ENCODE results near the gene SETBP1. TPM values are rescaled to one million over a fixed set of nuclear protein-coding genes. Genes with fewer than 3 reads are reported as not detected.

The SETBP1 gene
- total RNA-seq, 1 donor from 2014 or later = 83.3 TPM

- peaks cover 2% of the 10 kb centered on the region for H3K27me3 Mint-ChIP-seq (ENCODE audit: unreplicated experiment)
- no peak for TF ChIP-seq CTCF (IDR thresholded peaks at IDR 0.05; ENCODE audit: partially characterized antibody, unreplicated experiment)
- no peak overlapping the region for H3K4me3 Mint-ChIP-seq (ENCODE audit: unreplicated experiment)
- H3K27ac Mint-ChIP-seq (ENCODE audit: unreplicated experiment) = no peak overlapping the region
- H3K36me3 Mint-ChIP-seq (ENCODE audit: unreplicated experiment) = no peaks in the 10 kb centered on the region
- H3K9me3 Mint-ChIP-seq (ENCODE audit: unreplicated experiment) = peaks cover 3% of the 10 kb centered on the region
- no peaks in the 10 kb centered on the region for H3K4me1 Mint-ChIP-seq (ENCODE audit: low read depth, unreplicated experiment)
- DNase-seq = no peak
Measured at GRCh38 chr18:44957461-44957860, 276.8 kb downstream of the SETBP1 start.

GRCh38 chr18:44958040-44958439, 277.4 kb downstream of the SETBP1 start:
- Mint-ChIP-seq H3K27me3 (ENCODE audit: unreplicated experiment) (peaks cover 4% of the 10 kb centered on the region), H3K9me3 (ENCODE audit: unreplicated experiment) (peaks cover 1% of the 10 kb centered on the region), H3K36me3 (ENCODE audit: unreplicated experiment) (no peaks in the 10 kb centered on the region), H3K4me3 (ENCODE audit: unreplicated experiment) (no peak overlapping the region), H3K4me1 (ENCODE audit: low read depth, unreplicated experiment) (no peaks in the 10 kb centered on the region), H3K27ac (ENCODE audit: unreplicated experiment) (no peak overlapping the region)
- DNase-seq = no peak
- no peak for TF ChIP-seq CTCF (IDR thresholded peaks at IDR 0.05; ENCODE audit: partially characterized antibody, unreplicated experiment)

- Mint-ChIP-seq H3K9me3 (ENCODE audit: unreplicated experiment) (peaks cover 1% of the 10 kb centered on the region), H3K4me3 (ENCODE audit: unreplicated experiment) (no peak overlapping the region), H3K36me3 (ENCODE audit: unreplicated experiment) (no peaks in the 10 kb centered on the region), H3K4me1 (ENCODE audit: low read depth, unreplicated experiment) (no peaks in the 10 kb centered on the region), H3K27me3 (ENCODE audit: unreplicated experiment) (peaks cover 4% of the 10 kb centered on the region), H3K27ac (ENCODE audit: unreplicated experiment) (no peak overlapping the region)
- TF ChIP-seq CTCF (IDR thresholded peaks at IDR 0.05; ENCODE audit: partially characterized antibody, unreplicated experiment) = no peak
- no peak for DNase-seq
Measured at GRCh38 chr18:44958455-44958854, 277.8 kb downstream of the SETBP1 start.

- Mint-ChIP-seq H3K4me3 (ENCODE audit: unreplicated experiment) (no peak overlapping the region), H3K36me3 (ENCODE audit: unreplicated experiment) (no peaks in the 10 kb centered on the region)
Measured at GRCh38 chr18:44959013-44959412, 278.3 kb downstream of the SETBP1 start.

GRCh38 chr18:44960580-44960979, 279.9 kb downstream of the SETBP1 start:
- H3K4me1 Mint-ChIP-seq (ENCODE audit: low read depth, unreplicated experiment) = no peaks in the 10 kb centered on the region
- H3K27me3 Mint-ChIP-seq (ENCODE audit: unreplicated experiment) = peaks cover 4% of the 10 kb centered on the region
- no peak for DNase-seq
- TF ChIP-seq CTCF (IDR thresholded peaks at IDR 0.05; ENCODE audit: partially characterized antibody, unreplicated experiment) = no peak
- H3K27ac Mint-ChIP-seq (ENCODE audit: unreplicated experiment) = no peak overlapping the region
- H3K9me3 Mint-ChIP-seq (ENCODE audit: unreplicated experiment) = peaks cover 1% of the 10 kb centered on the region
- H3K36me3 Mint-ChIP-seq (ENCODE audit: unreplicated experiment) = no peaks in the 10 kb centered on the region
- H3K4me3 Mint-ChIP-seq (ENCODE audit: unreplicated experiment) = no peak overlapping the region

More at GRCh38 chr18:44959013-44959412, 278.3 kb downstream of the SETBP1 start:
- H3K9me3 Mint-ChIP-seq (ENCODE audit: unreplicated experiment) = peaks cover 1% of the 10 kb centered on the region
- no peaks in the 10 kb centered on the region for H3K4me1 Mint-ChIP-seq (ENCODE audit: low read depth, unreplicated experiment)
- no peak for TF ChIP-seq CTCF (IDR thresholded peaks at IDR 0.05; ENCODE audit: partially characterized antibody, unreplicated experiment)
- DNase-seq = no peak
- peaks cover 4% of the 10 kb centered on the region for H3K27me3 Mint-ChIP-seq (ENCODE audit: unreplicated experiment)
- H3K27ac Mint-ChIP-seq (ENCODE audit: unreplicated experiment) = no peak overlapping the region

All from glutamatergic neuron (in vitro differentiated cells).